Esophagus muscularis mucosa (tissue), 4 donors: ENCODE results near the gene CR2. TPM values are rescaled to one million over a fixed set of nuclear protein-coding genes. Genes with fewer than 3 reads are reported as not detected.
"Not testable (repeated sequence)": the region's sequence is repeated elsewhere in the genome, so short reads cannot be mapped to it uniquely, and the experiment has no call there.

ENCODE experiments used
- DNase-seq: peaks from one replicate; pipeline ENCODE4 v3.0.0-alpha.2; 2017; ENCODE audit errors: extremely low spot score
- H3K27ac ChIP-seq, 4 donors: fragments of 200-600 bp; sonication (generic); replicated peaks in 1 of 4; 1 replicate in 3 of 4; 2 replicates in 1 of 4; pipeline ENCODE4 v1.5.1; 2016 to 2019; ENCODE audit warnings: mild to moderate bottlenecking in 1 of 4
- H3K27me3 ChIP-seq, 4 donors: fragments of 200-600 bp; sonication (generic); one replicate each; pipeline versions ENCODE4 v1.5.1 to v1.6.0; 2016 to 2019
- H3K36me3 ChIP-seq, 4 donors: fragments of 200-600 bp; sonication (generic); one replicate each; pipeline ENCODE4 v1.5.1; 2016 to 2019
- H3K4me1 ChIP-seq, 4 donors: fragments of 200-600 bp; sonication (generic); one replicate each; pipeline ENCODE4 v1.5.1; 2016 to 2019
- H3K4me3 ChIP-seq, 4 donors: fragments of 200-600 bp; sonication (generic); 1 replicate in 2 of 4; 2 replicates in 2 of 4; pipeline ENCODE4 v1.5.1; 2016 to 2019; ENCODE audit warnings: mild to moderate bottlenecking in 4 of 4, moderate library complexity in 1 of 4
- H3K9me3 ChIP-seq, 4 donors: fragments of 200-600 bp; sonication (generic); 1 replicate in 3 of 4; 2 replicates in 1 of 4; pipeline ENCODE4 v1.5.1; 2016 to 2019
- CTCF ChIP-seq, 3 experiments: fragments of 200-600 bp in 2 of 3; fragments of 450-650 bp in 1 of 3; sonication (generic) in 2 of 3; IDR thresholded peaks; one replicate each; pipeline ENCODE4 v1.5.1; 2017 to 2019; ENCODE audit warnings: antibody characterized with exemption in 3 of 3, mild to moderate bottlenecking in 2 of 3, moderate library complexity in 1 of 3
- EP300 ChIP-seq: sonication (generic); formaldehyde crosslinking; IDR thresholded peaks from one replicate; pipeline ENCODE4 v1.6.1; 2017; ENCODE audit warnings: antibody characterized with exemption
- POLR2A ChIP-seq: fragments of 450-650 bp; IDR thresholded peaks from one replicate; pipeline ENCODE4 v1.6.1; 2017; ENCODE audit warnings: antibody characterized with exemption, moderate library complexity, mild to moderate bottlenecking, low read depth
- POLR2AphosphoS5 ChIP-seq, 2 donors: sonication (generic); formaldehyde crosslinking; IDR thresholded peaks; one replicate each; pipeline ENCODE4 v1.6.1; 2017; ENCODE audit warnings: antibody characterized with exemption in 2 of 2
- WGBS: methylation state at CpG from one replicate; pipeline ENCODE4 v1.1.5; 2018; 5-methylcytosine and 5-hydroxymethylcytosine counted together
- intact Hi-C: fragments of 100-400 bp; cut with DNase I; formaldehyde crosslinking; loops from one replicate; pipeline ENCODE4 v1.15.1; 2023
- total RNA-seq, 4 donors: library from RNA; depleted of rRNA; stranded (reverse); fragments of >200 nt; gene quantifications; one replicate each; pipeline versions ENCODE4 v1.1.0 to v1.2.1, GENCODE V29; 2016

CR2 gene
- total RNA-seq, 4 donors from 2014 or later: 0.06 to 0.33 TPM; not detected in 2

DNA sequence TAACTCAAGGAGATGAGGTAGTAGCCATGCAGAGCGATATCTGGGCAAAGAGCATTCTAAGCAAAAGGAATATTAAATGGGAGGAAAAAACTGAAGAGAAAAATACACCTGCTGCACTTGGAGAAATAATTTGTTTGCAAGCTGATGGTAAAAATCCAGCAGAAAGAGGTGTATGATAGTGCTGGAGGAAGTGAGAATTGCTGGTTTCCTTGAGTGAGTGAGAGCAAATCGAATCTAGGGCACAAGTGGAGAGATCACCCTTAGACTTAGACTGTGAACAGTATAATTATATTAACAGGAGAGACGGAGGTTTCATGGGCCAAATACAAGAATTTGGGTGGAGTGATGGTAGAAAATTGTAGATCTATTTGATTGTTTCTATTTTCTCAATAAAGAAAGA is 39.1 kb downstream of the CR2 start:
- H3K4me3 ChIP-seq: no peak overlapping the region

DNA sequence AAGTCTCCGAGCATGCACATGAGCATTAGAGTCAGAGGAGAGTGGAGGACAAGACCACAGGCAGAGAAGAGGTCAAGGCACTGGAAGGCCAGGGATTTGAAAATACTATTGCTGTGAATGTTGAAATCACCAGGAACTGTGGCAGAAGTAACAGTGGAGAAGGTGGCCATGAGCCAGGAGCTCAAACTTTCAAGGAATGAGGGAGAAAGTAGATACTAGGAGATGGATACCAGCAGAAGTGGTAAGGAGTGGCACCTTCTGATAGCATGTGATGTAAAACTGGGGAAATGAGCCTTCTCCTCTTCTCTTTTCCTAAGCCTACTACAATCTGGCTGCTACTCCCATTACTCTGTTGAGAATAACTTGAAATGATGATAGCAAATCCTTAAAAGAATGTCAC is 40.0 kb downstream of the CR2 start:
- no peak for DNase-seq
- intact Hi-C loops: no loop called here
- no peak for TF ChIP-seq CTCF (IDR thresholded peaks at IDR 0.05)
- no peak for TF ChIP-seq EP300
- TF ChIP-seq POLR2A: no peak
- TF ChIP-seq POLR2AphosphoS5 (IDR thresholded peaks at IDR 0.05): no peak
- Histone ChIP-seq H3K4me3 (no peak overlapping the region), H3K27me3 (peaks cover 0 to 68% (median 0%) of the 10 kb centered on the region in 4 donors), H3K27ac (no peak overlapping the region), H3K4me1 (peaks cover 4 to 12% (median 10%) of the 10 kb centered on the region in 4 donors), H3K9me3 (no peaks in the 10 kb centered on the region), H3K36me3 (no peaks in the 10 kb centered on the region)
- WGBS: 83% methylated on average over 1 of the region's 1 CpG

More for the DNA sequence above, 39.1 kb downstream of the CR2 start:
- Histone ChIP-seq H3K4me1 (peaks cover 4 to 12% (median 10%) of the 10 kb centered on the region in 4 donors), H3K27me3 (peaks cover 0 to 65% (median 0%) of the 10 kb centered on the region in 4 donors), H3K36me3 (no peaks in the 10 kb centered on the region), H3K9me3 (no peaks in the 10 kb centered on the region), H3K27ac (no peak overlapping the region)
- intact Hi-C loops: no loop called here
- no peak for TF ChIP-seq CTCF (IDR thresholded peaks at IDR 0.05)
- no peak for TF ChIP-seq POLR2AphosphoS5 (IDR thresholded peaks at IDR 0.05)
- no peak for TF ChIP-seq EP300
- TF ChIP-seq POLR2A: no peak
- WGBS: 74% methylated on average over 3 of the region's 3 CpGs
- no peak for DNase-seq

GRCh38 chr1:207495281-207495680 is 41.2 kb downstream of the CR2 start:
- 76% methylated on average over 8 of the region's 8 CpGs for WGBS
- H3K9me3 ChIP-seq, H3K27ac ChIP-seq, intact Hi-C loops, H3K36me3 ChIP-seq, DNase-seq: not testable (repeated sequence)
- H3K27me3 ChIP-seq: peaks cover 0 to 73% (median 0%) of the 10 kb centered on the region in 4 donors
- H3K4me1 ChIP-seq: peaks cover 4 to 12% (median 10%) of the 10 kb centered on the region in 4 donors
- peak overlapping the region in 1 of 4 donors; percentile 57 for H3K4me3 ChIP-seq

- H3K4me3 ChIP-seq: peak within 1 kb of the TSS; percentile 37 to 57 (median 42)
- no peak for DNase-seq
- intact Hi-C loops: no loop called here
- H3K27me3 ChIP-seq: peaks cover 0 to 73% (median 0%) of the 10 kb centered on the region in 4 donors
- TF ChIP-seq CTCF (IDR thresholded peaks at IDR 0.05): no peak
- no peak for TF ChIP-seq POLR2AphosphoS5 (IDR thresholded peaks at IDR 0.05)
- no peaks in the 10 kb centered on the region for H3K9me3 ChIP-seq
- peaks cover 4 to 12% (median 10%) of the 10 kb centered on the region in 4 donors for H3K4me1 ChIP-seq
- 3% methylated on average over 25 of the region's 68 CpGs for WGBS
- H3K27ac ChIP-seq: peak within 1 kb of the TSS in 1 of 4 donors; percentile 16
- no peaks in the 10 kb centered on the region for H3K36me3 ChIP-seq
Measured at GRCh38 chr1:207495801-207496792, 42.0 kb downstream of the CR2 start, which contains the start of gene CR1. CR1 (plus strand) TSS chr1:207496157; CDS start chr1:207496268, 111 bp downstream.

GRCh38 chr1:207497941-207498340 is 43.8 kb downstream of the CR2 start:
- peaks cover 4 to 12% (median 10%) of the 10 kb centered on the region in 4 donors for H3K4me1 ChIP-seq
- H3K27ac ChIP-seq: no peak overlapping the region
- WGBS: 59% methylated on average over 5 of the region's 5 CpGs
- H3K4me3 ChIP-seq: no peak overlapping the region
- peaks cover 0 to 68% (median 0%) of the 10 kb centered on the region in 4 donors for H3K27me3 ChIP-seq
- intact Hi-C loops: no loop called here
- TF ChIP-seq POLR2A (no peak), EP300 (no peak), POLR2AphosphoS5 (IDR thresholded peaks at IDR 0.05) (no peak), CTCF (IDR thresholded peaks at IDR 0.05) (no peak)
- H3K36me3 ChIP-seq: no peaks in the 10 kb centered on the region
- no peak for DNase-seq
- H3K9me3 ChIP-seq: no peaks in the 10 kb centered on the region
